ENCODE measurements around the gene PRUNE2. TPM values are rescaled to one million over a fixed set of nuclear protein-coding genes. Genes with fewer than 3 reads are reported as not detected.

PRUNE2 gene
- total RNA-seq, 1 donor: 80.0 TPM

DNA sequence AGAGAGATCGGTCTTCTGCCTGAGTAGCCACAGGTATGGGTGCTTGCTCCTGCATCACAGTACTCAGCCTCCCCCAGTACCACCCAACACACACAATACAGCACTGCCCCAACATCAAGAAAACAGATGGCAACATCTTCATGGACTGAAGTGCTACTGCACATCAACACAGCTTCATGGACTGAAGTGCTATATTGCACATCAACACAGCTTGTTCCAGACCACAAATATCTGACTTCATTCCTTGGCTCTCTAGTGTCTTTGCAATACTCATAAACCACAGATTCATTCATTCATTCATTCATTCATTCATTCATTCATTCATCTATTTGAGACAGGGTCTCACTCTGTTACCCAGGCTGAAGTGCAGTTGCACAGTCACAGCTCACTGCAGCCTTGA is 172.8 kb downstream of the PRUNE2 start:
- Histone ChIP-seq H2AFZ (ENCODE audit: low read length) (no peak overlapping the region), H3K4me3 (ENCODE audit: insufficient read depth, low read length) (no peak overlapping the region), H4K20me1 (ENCODE audit: insufficient read depth, low read length) (no peaks in the 10 kb centered on the region), H3K79me2 (ENCODE audit: insufficient read depth, low read length) (no peaks in the 10 kb centered on the region), H3K4me2 (ENCODE audit: insufficient read depth, low read length) (no peak overlapping the region), H3K4me1 (ENCODE audit: insufficient read depth, low read length) (no peaks in the 10 kb centered on the region), H3K27ac (ENCODE audit: low read depth, low read length) (no peak overlapping the region), H3K9me3 (ENCODE audit: low read depth, low read length) (no peaks in the 10 kb centered on the region), H3K36me3 (ENCODE audit: insufficient read depth, low read length) (no peaks in the 10 kb centered on the region), H3K27me3 (ENCODE audit: insufficient read depth, low read length) (peaks cover 12% of the 10 kb centered on the region)
- no peak for TF ChIP-seq CTCF (IDR thresholded peaks at IDR 0.05; ENCODE audit: extremely low read depth, low read depth, low read length)
- no peak for DNase-seq (ENCODE audit: insufficient read length, low spot score, missing footprints)

- TF ChIP-seq CTCF (IDR thresholded peaks at IDR 0.05; ENCODE audit: extremely low read depth, low read depth, low read length): no peak
- no peak overlapping the region for H3K4me2 ChIP-seq (ENCODE audit: insufficient read depth, low read length)
- DNase-seq (ENCODE audit: insufficient read length, low spot score, missing footprints): no peak
These were observed 173.5 kb downstream of the PRUNE2 start for GRCh38 chr9:76732341-76732958.

DNA sequence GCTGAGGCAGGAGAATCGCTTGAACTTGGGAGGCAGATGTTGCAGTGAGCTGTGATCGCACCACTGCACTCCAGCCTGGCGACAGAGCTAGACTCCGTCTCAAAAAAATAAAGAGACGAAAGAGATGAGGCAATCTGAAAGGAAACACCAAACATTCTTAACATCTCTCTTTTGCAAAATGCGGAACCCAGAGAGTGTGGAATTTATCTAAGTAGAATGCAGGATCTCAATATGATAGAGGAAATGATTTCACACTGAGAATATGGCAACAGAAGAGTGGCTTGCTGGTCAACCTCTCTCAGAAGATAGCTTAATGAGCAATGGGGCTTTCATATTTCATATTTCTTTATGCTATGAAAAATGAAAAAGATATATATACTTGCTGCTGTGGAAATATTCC is 175.1 kb downstream of the PRUNE2 start:
- Histone ChIP-seq H3K79me2 (ENCODE audit: insufficient read depth, low read length) (no peaks in the 10 kb centered on the region), H3K4me1 (ENCODE audit: insufficient read depth, low read length) (no peaks in the 10 kb centered on the region), H3K9me3 (ENCODE audit: low read depth, low read length) (no peaks in the 10 kb centered on the region), H3K27me3 (ENCODE audit: insufficient read depth, low read length) (peaks cover 6% of the 10 kb centered on the region), H2AFZ (ENCODE audit: low read length) (no peak overlapping the region), H3K4me2 (ENCODE audit: insufficient read depth, low read length) (no peak overlapping the region), H3K27ac (ENCODE audit: low read depth, low read length) (no peak overlapping the region), H3K36me3 (ENCODE audit: insufficient read depth, low read length) (no peaks in the 10 kb centered on the region), H4K20me1 (ENCODE audit: insufficient read depth, low read length) (no peaks in the 10 kb centered on the region), H3K4me3 (ENCODE audit: insufficient read depth, low read length) (no peak overlapping the region)
- no peak for TF ChIP-seq CTCF (IDR thresholded peaks at IDR 0.05; ENCODE audit: extremely low read depth, low read depth, low read length)
- DNase-seq (ENCODE audit: insufficient read length, low spot score, missing footprints): no peak

More at GRCh38 chr9:76732341-76732958, 173.5 kb downstream of the PRUNE2 start:
- Histone ChIP-seq H2AFZ (ENCODE audit: low read length) (no peak overlapping the region), H3K27ac (ENCODE audit: low read depth, low read length) (no peak overlapping the region), H3K4me1 (ENCODE audit: insufficient read depth, low read length) (no peaks in the 10 kb centered on the region), H3K4me3 (ENCODE audit: insufficient read depth, low read length) (no peak overlapping the region), H3K36me3 (ENCODE audit: insufficient read depth, low read length) (no peaks in the 10 kb centered on the region), H3K27me3 (ENCODE audit: insufficient read depth, low read length) (peaks cover 9% of the 10 kb centered on the region), H3K9me3 (ENCODE audit: low read depth, low read length) (no peaks in the 10 kb centered on the region), H4K20me1 (ENCODE audit: insufficient read depth, low read length) (no peaks in the 10 kb centered on the region), H3K79me2 (ENCODE audit: insufficient read depth, low read length) (no peaks in the 10 kb centered on the region)

- Histone ChIP-seq H3K36me3 (ENCODE audit: insufficient read depth, low read length) (no peaks in the 10 kb centered on the region), H2AFZ (ENCODE audit: low read length) (no peak overlapping the region), H3K4me2 (ENCODE audit: insufficient read depth, low read length) (no peak overlapping the region), H3K79me2 (ENCODE audit: insufficient read depth, low read length) (no peaks in the 10 kb centered on the region), H3K9me3 (ENCODE audit: low read depth, low read length) (no peaks in the 10 kb centered on the region), H3K27me3 (ENCODE audit: insufficient read depth, low read length) (peaks cover 5% of the 10 kb centered on the region), H3K4me3 (ENCODE audit: insufficient read depth, low read length) (no peak overlapping the region), H3K4me1 (ENCODE audit: insufficient read depth, low read length) (no peaks in the 10 kb centered on the region), H3K27ac (ENCODE audit: low read depth, low read length) (no peak overlapping the region), H4K20me1 (ENCODE audit: insufficient read depth, low read length) (no peaks in the 10 kb centered on the region)
- no peak for TF ChIP-seq CTCF (IDR thresholded peaks at IDR 0.05; ENCODE audit: extremely low read depth, low read depth, low read length)
- DNase-seq (ENCODE audit: insufficient read length, low spot score, missing footprints): no peak
These were observed 175.8 kb downstream of the PRUNE2 start for GRCh38 chr9:76729980-76730737.

Measured in osteoblast (primary cell).